Kasumi-1 (cell line): ENCODE data around the gene ECPAS.
"Not testable (repeated sequence)": the region's sequence is repeated elsewhere in the genome, so short reads cannot be mapped to it uniquely, and the experiment has no call there.

ENCODE experiments used
- DNase-seq, 2 experiments: peaks; one replicate each; lab custom pipeline; 2025; lab: John Stamatoyannopoulos, UW

Gene ECPAS

DNA sequence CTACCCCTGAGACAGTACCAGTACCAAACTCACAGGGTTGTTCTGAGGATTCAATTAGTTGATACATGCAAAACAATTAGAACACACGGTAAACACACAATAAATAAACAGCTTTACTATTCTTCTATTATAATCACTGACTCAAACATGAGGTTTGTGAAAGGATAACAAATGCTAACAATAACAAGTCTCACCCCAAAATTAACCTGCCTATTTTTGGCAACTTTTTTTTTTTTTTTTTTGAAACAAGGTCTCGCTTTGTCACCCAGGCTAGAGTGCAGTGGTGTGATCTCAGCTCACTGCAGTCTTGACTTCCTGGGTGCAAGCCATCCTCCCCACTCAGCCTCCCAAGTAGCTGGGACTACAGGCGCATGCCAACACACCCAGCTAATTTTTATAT lies 6.5 kb downstream of the ECPAS start:
- no peak for DNase-seq

DNA sequence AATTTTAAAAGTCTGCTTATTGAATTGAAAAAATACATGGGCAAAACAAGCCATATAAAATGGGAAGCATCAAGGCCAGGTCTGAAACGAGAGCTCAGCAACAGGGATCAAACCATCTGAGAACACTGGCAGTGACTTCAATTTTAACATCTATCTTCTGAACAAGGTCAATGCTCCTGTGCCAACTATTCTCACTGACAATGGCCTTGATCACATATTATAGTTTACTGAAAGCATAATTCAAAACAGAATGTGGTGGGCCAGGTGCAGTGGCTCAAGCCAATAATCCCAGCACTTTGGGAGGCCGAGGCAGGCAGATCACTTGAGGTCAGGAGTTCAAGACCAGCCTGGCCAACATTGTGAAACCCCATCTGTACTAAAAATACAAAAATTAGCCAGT lies 9.0 kb downstream of the ECPAS start:
- no peak for DNase-seq

DNA sequence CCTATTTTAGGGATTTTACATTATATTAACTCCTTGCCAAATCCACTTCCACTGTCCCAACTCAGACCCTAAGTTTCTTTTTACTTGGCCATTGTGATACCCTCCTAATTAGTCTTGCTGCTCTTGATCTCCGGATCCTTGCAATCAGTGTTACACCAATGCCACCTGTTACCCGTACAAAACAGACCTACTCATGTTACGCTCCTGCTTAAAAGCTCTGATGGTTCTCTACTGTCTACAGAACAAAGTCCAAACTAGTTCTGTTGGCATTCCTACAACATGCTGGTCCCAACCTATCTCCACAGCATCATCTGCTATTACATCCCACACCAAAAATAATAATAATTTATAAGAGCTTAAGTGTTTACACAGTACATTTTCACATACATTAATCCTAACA lies 9.8 kb downstream of the ECPAS start:
- no peak for DNase-seq

DNA sequence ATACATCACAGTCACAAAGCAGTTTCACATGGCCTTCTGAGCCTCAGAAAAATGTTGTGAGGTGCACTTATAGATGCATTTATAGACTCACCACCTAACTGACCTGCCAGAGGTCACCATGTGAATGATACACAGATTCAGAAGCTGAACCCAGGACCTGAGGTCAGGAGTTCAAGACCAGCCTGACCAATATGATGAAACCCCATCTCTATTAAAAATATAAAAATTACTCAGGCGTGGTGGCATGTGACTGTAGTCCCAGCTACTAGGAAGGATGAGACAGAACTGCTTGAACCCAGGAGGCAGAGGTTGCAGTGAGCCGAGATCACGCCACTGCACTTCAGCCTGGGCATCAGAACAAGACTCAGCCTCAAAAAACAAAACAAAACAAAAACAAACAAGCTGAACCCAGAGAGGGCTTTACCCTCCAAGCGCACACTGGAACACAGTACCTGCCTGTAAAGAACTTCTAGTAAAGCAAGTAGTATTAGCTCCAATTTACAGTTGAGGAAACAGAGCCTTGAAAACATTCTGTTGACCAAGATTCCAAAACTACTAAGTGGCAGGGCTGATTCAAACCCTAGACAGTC lies 16.3 kb downstream of the ECPAS start:
- no peak for DNase-seq

DNA sequence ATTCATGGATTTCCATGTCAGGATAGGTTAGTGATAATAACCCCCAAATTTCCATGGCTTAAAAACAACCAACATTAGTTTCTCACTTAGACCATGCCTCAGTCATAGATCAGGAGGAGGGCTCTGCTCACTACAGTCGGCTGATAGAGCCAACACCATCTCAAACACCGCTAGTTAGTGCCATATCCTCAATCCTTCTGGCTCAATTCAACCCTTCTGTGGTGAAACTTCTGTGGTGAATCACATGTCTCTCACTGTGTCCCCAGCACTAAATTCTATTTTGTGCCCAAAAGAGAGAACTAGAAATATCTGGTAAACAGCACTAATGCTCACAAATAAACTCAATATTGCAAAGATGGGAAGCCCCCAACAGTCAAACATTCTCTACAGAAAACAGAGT lies 21.1 kb downstream of the ECPAS start:
- DNase-seq = no peak

DNA sequence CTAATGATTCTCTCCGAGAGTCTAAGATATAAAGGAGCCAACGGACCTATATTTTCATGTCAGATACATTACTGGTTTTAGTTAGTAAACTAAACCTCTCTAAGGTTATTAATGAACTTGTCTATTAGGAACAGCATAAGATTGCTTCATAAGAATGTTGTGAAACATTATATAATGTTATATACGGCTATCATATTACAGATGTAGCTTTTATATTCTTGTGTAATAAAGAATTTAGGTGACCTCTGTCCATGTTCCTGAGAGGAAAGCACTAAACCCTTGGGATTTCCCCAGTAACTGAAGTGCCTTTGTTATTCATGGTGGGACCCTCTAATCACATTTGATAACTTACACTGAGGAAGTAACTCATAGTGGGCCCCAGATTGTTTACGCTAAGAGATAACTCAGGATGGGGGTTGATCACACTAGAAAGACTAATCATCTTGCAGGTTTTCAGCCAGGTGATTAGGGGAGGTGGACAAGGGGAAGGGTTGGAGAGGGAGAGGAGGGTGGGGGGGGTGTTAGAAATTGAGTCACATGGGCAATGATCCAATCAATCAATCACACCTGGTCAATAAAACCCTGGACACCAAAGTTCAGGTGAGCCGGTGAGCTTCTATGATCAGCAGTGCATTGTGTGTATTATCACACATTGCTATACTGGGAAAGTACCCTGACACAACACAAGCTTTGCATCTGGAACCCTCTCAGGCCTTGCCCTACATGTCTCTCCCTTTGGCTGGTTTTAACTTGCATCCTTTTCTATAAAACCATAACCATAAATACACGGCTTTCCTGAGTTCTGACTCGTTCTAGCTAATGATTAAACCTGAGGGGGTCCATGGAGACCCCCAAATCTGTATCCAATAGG lies 25.8 kb downstream of the ECPAS start:
- DNase-seq = no peak

DNA sequence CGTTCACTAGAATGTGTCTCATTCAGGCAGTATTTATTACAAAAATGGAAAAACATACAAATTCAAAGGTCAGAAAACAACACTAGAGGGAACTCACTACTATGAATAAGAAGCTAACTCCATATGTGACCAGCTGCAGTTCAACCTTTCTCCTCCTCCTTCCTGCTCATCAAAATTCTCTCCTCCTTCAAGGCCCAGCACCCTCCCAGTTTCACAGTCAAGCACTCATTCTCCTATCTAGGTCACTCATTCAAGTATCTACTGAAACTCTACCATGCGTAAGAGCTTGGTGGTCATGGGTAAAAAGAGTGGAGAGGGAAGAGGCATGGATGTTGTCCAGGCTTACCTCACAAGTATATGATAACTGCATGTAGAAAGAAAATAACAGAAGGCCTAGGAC lies 27.7 kb downstream of the ECPAS start:
- DNase-seq = no peak

DNA sequence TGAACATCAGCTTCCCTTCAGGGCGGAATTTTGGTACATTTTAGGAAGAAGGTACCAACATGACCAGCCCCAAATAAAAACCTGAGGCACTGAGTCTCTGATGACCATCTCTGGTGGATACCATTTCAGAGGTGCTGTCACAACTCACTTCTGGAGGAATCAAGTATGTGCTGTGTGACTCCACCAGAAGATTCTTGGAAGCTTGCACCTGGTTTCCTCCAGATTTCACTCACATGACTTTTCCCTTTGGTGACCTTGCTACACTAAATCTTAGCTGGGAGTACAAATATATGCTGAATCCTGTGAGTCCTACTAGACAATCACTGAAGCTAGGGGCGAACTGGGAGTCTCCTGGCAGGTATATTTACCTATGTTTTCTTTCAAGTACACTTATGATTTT lies 28.5 kb downstream of the ECPAS start:
- DNase-seq = no peak

DNA sequence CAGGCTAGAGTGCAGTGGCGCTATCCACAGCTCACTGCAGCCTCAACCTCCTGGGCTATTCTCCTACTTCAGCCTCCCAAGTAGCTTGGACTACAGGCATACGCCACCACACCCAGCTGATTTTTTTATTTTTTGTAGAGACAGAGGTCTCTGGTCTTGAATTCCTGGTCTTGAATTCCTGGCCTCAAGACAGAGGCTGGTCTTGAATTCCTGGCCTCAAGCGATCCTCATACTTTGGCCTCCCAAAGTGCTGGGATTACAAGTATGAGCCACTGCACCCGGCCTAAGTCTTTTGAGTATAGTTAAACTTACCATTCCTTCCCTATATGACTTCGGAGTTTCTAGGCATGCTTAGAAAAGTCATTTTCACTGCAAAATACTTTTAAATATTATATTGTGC lies 29.4 kb downstream of the ECPAS start:
- no peak for DNase-seq

DNA sequence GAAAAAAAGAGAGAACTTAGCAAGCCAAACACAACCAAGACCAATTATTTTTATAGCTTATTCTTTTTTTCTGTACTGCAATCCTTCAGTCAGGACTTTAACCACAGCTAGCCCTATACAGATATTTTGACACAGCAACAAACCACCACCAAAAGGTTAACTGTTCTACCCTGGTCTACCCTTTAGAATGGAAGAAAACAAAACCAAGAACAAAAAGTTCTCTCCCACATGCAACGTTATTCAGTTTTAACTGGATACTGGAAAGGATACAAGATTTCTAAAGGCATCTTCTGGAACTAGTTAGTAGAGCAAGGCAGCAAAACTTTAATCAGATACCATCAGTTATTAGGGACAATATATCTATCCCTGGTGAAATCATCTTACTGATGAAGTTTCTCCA lies 32.6 kb downstream of the ECPAS start:
- no peak for DNase-seq

DNA sequence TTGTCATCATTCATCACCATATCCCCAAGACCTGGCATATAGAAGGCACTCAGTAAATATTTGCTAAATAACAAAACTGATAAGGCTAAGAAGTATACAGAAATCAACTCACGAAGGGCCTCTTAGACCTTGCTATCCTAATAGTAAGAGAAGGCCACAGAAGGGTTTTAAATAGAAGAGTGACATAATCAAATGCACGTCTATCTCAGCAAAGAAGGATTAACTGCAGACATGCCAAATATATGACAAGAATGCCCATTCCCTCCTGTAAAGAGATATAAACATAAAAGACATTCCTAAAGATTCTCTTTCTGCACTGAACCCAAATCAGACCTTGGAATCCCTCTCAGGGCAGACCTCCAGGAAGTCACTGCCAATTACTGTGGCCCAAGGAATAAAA lies 34.1 kb downstream of the ECPAS start:
- no peak for DNase-seq

DNA sequence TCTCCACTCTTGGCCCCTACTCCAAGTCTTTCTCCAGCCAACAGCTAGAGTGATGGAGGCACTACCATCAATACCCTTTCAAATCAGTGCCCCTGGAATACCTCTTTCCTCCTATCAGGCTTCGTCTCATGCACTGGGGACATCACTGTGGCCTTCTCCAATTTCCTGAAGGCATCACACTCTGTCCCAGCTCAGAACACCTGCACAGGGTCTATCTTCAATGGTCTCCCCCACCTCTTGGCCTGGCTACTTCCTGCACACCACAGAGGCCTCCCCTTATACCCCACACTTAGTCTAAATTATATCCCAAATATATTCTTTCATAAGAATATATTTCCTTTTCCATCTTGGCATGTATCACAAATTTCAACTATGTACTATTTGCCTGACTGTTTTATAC lies 34.5 kb downstream of the ECPAS start:
- DNase-seq = no peak

DNA sequence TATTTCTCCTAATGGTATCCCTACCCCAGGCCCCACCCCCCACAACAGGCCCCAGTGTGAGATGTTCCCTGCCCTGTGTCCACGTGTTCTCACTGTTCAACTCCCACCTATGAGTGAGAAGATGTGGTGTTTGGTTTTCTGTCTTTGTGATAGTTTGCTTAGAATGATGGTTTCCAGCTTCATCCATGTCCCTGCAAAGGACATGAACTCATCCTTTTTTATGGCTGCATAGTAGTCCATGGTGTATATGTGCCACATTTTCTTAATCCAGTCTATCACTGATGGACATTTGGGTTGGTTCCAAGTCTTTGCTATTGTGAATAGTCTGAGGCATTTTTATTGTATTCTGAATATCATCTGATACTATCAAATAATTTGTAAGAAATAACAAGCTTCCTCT lies 38.4 kb downstream of the ECPAS start:
- not testable (repeated sequence) for DNase-seq

DNA sequence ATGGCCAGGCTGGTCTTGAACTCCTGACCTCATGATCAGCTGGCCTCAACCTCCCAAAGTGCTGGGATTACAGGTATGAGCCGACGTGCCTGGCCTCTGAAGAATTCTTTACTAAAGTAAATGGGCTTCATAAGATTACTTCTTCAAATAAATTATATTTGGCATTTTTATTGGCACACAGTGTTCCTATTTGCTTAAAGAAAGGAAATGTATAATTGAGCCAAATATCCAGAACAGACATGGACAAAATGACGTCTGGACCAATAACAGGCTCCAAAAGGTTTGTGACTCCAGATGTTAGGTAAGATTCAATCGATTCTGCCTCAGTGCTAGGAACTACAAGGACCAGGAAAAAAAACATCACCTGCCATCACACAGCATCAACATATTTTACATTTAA lies 40.7 kb downstream of the ECPAS start:
- DNase-seq = no peak

DNA sequence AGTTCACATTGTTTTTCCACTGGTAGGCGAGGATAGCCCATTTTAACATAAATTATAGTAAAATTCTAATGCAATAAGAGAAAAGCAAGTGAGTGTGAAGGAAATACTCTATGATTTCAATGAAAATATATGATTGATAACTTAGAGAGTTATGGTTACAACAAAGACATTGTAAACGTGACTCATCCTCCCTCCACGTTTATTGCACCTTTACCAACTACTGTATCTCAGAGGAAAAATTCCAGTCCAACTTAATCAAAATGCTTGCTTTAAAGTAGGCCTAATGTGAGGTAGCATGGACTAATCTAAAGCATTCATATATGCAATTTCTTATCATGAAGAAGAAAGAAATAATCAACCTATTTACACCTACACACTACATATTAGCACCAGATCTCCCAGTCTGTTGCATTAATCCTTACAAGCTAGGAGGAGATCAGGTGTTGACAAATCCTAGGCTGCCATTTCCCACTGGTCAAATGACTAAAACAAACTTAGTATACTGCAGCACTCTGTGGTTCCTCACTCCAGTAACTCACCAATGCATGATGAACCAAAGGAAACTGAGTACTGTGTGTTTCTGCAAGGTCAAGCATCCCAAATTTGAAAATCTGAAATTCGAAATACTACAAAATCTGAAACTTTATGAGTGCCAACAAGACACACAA lies 41.7 kb downstream of the ECPAS start:
- no peak for DNase-seq

DNA sequence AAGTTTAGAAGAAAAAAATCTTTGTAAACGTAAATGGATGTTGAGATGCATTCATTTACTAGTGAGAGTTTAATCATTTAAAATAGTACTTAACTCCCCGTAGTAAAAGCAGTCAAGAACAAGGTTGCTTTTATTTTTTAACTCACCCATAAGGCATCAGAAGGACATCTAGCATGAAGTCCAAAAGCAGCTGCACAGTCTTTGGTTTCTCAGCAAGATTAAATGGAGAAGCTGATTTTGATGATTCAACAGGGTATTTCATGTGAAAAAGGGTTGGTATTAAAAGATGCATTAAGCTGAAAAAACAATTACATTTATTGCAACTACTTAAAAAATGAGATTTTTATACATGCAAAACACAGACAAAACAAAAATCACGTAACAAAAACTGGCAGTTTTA lies 44.0 kb downstream of the ECPAS start:
- no peak for DNase-seq

DNA sequence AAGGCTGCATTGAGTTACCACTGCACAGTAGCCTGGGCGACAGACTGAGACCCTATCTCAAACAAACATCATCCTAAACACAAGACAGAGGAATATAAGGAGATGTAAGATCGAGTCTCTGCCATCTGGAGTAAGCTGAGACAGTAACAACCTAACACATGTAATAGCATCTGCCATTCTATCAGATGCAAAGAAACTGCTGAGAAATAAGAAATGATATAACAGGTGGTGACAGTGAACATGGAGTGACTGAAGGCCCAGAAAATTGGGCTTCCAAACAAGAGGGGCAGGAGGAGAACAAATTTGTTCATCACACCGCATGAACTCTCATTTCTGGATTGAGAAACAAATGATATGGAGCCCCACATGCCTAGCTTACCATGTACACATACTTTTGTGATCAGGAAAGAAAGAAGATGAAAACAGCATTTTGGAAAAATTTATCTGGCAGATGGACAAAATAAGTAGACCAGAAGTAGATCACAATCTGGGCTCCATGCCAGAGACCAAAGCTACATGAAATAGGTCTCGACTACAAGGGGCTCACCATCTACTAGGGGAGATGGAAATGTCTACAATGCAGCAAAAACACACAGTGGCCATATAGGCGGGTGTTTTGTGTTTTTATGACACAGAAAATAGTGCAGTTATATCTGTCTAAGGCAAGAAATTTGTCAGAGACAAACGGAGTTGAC lies 45.5 kb downstream of the ECPAS start:
- no peak for DNase-seq

DNA sequence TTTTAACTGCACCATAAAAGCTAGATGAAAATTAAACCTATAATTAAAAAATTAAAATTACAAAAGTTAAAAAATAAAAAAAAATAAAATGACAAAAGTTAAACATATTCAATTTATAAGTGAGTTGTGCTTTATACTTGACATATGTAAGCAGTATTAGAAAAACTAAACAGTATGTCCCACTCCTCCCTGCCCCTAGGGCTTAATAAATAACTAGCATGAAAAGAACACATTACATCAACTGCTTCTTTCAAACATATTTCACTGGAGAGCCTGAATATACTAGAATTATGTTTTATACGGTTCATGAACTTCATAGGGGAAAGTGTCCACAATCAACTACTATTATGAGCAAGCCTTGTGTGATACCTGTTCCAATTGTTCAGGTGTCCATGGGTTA lies 47.6 kb downstream of the ECPAS start:
- DNase-seq = no peak

DNA sequence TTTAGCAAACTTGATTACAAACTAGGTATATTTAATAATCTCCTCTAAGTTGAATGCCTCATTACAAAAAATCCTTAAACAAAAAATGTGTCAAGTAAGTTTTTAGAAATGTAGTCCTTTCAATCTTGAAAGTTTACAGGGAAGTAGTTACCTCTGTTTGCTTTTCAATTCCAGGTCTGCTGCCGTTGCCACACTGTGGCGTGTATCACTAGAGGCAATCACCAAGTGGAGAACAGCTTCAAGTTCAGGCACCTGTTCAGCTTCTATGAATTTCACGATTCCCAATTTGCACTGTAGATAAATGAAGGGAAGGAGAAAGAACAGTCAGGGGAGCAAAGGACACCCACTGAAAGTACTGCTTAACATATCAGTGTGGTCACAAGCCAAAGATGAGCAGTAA lies 51.1 kb downstream of the ECPAS start:
- DNase-seq = no peak

DNA sequence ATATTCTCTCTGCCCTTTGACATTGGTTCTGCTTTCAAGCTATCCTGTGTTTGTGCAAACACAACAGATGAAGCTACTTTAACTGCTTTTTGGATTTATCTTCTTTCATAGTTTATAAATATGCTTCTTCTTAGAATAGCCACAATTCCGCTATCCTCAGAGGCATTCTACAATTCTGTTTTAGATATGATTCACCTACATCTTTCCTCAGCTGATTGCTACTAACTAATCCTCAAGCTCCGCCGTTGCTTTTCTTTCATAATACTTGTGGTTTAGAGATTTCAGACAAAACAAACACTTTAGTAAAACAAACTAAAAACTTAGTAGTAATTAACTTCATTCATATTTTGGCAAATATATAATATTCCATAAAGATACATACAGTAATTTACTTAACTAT lies 52.5 kb downstream of the ECPAS start:
- DNase-seq = no peak

DNA sequence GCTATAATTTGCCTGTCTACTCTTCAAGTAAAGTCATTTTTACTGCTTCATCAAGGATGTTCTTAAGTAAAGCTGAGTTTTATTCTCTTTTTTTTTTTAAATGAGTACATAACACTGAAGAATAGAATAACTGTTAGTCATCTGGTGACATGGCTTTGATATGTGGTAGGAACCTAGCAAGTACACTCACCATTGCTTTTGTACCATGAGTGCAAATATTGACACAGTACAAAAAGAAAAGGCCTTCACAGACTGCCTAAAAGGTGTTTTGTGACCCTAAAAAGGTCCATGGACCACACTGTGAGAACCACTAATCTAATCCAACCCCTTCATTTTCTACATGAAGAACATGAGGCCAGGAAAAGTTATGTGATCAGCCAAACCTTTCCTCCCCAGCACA lies 55.0 kb downstream of the ECPAS start:
- no peak for DNase-seq

DNA sequence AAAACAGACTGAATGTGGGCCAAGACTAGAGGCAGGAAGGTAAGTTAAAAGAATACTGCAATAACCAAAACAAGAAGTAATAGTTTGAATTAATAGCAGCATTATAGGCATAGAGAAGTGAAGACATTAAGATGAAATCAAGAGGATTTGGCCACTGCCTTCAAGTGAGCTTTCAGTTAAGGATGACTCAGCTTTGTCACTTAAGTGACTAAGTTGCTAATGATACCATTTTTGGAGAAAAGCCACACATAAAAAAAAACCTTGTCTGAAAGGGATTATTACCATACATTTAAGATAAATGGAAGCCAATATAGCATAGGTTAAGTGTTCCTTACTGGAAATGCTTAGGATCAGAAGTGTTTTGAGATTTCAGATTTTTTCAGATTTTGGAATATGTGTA lies 57.0 kb downstream of the ECPAS start:
- DNase-seq = peak; percentile 26 to 48

DNA sequence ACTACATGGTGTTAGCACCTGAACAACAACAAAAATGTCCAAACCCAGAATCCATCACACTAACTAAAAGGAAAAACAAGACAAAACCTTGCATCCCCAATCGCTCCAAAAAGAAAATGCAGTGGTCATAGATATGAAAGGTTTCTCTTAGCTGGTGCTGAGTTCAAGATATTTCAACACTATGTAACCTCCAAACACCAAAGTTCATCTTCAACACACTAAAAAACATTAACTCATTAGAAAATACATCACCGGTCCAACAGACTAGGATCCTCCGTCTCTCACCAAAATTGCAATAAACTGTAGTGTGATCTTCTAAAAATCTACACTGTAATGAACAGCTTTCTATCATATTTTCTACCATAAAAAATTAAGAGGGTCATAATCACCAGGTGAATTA lies 60.8 kb downstream of the ECPAS start:
- no peak for DNase-seq
